Esophagus muscularis mucosa (tissue), 4 donors: Measurements from ENCODE around the gene FLT4. TPM values are rescaled to one million over a fixed set of nuclear protein-coding genes. Genes with fewer than 3 reads are reported as not detected.

Experiments used
- DNase-seq: peaks from one replicate; pipeline ENCODE4 v3.0.0-alpha.2; 2017; ENCODE audit errors: extremely low spot score
- H3K27ac ChIP-seq, 4 donors: fragments of 200-600 bp; sonication (generic); replicated peaks in 1 of 4; 1 replicate in 3 of 4; 2 replicates in 1 of 4; pipeline ENCODE4 v1.5.1; 2016 to 2019; ENCODE audit warnings: mild to moderate bottlenecking in 1 of 4
- H3K27me3 ChIP-seq, 4 donors: fragments of 200-600 bp; sonication (generic); one replicate each; pipeline versions ENCODE4 v1.5.1 to v1.6.0; 2016 to 2019
- H3K36me3 ChIP-seq, 4 donors: fragments of 200-600 bp; sonication (generic); one replicate each; pipeline ENCODE4 v1.5.1; 2016 to 2019
- H3K4me1 ChIP-seq, 4 donors: fragments of 200-600 bp; sonication (generic); one replicate each; pipeline ENCODE4 v1.5.1; 2016 to 2019
- H3K4me3 ChIP-seq, 4 donors: fragments of 200-600 bp; sonication (generic); 1 replicate in 2 of 4; 2 replicates in 2 of 4; pipeline ENCODE4 v1.5.1; 2016 to 2019; ENCODE audit warnings: mild to moderate bottlenecking in 4 of 4, moderate library complexity in 1 of 4
- H3K9me3 ChIP-seq, 4 donors: fragments of 200-600 bp; sonication (generic); 1 replicate in 3 of 4; 2 replicates in 1 of 4; pipeline ENCODE4 v1.5.1; 2016 to 2019
- EP300 ChIP-seq: sonication (generic); formaldehyde crosslinking; IDR thresholded peaks from one replicate; pipeline ENCODE4 v1.6.1; 2017; ENCODE audit warnings: antibody characterized with exemption
- POLR2A ChIP-seq: fragments of 450-650 bp; IDR thresholded peaks from one replicate; pipeline ENCODE4 v1.6.1; 2017; ENCODE audit warnings: antibody characterized with exemption, moderate library complexity, mild to moderate bottlenecking, low read depth
- POLR2AphosphoS5 ChIP-seq, 2 donors: sonication (generic); formaldehyde crosslinking; IDR thresholded peaks; one replicate each; pipeline ENCODE4 v1.6.1; 2017; ENCODE audit warnings: antibody characterized with exemption in 2 of 2
- WGBS: methylation state at CpG from one replicate; pipeline ENCODE4 v1.1.5; 2018; 5-methylcytosine and 5-hydroxymethylcytosine counted together
- intact Hi-C: fragments of 100-400 bp; cut with DNase I; formaldehyde crosslinking; loops from one replicate; pipeline ENCODE4 v1.15.1; 2023
- total RNA-seq, 4 donors: library from RNA; depleted of rRNA; stranded (reverse); fragments of >200 nt; gene quantifications; one replicate each; pipeline versions ENCODE4 v1.1.0 to v1.2.1, GENCODE V29; 2016
- TF ChIP-seq, protein P1 (sequence below), 3 experiments: fragments of 200-600 bp in 2 of 3; fragments of 450-650 bp in 1 of 3; sonication (generic) in 2 of 3; IDR thresholded peaks; one replicate each; pipeline ENCODE4 v1.5.1; 2017 to 2019; ENCODE audit warnings: antibody characterized with exemption in 3 of 3, mild to moderate bottlenecking in 2 of 3, moderate library complexity in 1 of 3

The FLT4 gene
- total RNA-seq, 4 donors from 2014 or later: 10.4 to 15.6 (median 11.8) TPM

DNA sequence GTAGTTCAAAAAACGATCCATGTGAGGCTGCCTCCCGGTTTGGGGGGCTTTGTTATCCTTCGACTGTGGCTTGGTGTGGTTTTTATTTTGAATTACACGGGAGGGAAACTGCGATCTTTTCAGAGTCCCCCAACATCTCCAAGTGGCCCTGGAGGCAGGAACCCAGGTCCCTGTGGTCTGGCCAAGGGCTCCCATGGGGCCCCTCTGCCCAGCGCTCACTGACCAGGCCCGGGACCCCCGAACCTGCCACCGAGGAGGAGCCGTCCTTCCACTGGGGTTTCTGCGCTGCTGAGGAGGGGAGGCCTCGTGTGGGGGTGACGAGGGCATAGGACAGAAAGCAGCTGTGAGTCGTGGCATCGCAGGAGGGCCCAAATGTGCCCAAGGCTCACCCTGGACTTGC, 40.0 kb downstream of the FLT4 start:
- TF ChIP-seq POLR2AphosphoS5 (IDR thresholded peaks at IDR 0.05) (no peak), EP300 (no peak), POLR2A (no peak)
- TF ChIP-seq, protein P1, sequence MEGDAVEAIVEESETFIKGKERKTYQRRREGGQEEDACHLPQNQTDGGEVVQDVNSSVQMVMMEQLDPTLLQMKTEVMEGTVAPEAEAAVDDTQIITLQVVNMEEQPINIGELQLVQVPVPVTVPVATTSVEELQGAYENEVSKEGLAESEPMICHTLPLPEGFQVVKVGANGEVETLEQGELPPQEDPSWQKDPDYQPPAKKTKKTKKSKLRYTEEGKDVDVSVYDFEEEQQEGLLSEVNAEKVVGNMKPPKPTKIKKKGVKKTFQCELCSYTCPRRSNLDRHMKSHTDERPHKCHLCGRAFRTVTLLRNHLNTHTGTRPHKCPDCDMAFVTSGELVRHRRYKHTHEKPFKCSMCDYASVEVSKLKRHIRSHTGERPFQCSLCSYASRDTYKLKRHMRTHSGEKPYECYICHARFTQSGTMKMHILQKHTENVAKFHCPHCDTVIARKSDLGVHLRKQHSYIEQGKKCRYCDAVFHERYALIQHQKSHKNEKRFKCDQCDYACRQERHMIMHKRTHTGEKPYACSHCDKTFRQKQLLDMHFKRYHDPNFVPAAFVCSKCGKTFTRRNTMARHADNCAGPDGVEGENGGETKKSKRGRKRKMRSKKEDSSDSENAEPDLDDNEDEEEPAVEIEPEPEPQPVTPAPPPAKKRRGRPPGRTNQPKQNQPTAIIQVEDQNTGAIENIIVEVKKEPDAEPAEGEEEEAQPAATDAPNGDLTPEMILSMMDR (IDR thresholded peaks at IDR 0.05): no peak
- no peaks in the 10 kb centered on the region for H3K9me3 ChIP-seq
- intact Hi-C loops: no loop called here
- peaks cover 0 to 9% (median 0%) of the 10 kb centered on the region in 4 donors for H3K36me3 ChIP-seq
- H3K4me3 ChIP-seq: no peak overlapping the region
- no peak for DNase-seq
- 89% methylated on average over 13 of the region's 15 CpGs for WGBS
- no peaks in the 10 kb centered on the region for H3K4me1 ChIP-seq
- H3K27me3 ChIP-seq: peaks cover 0 to 16% (median 0%) of the 10 kb centered on the region in 4 donors
- H3K27ac ChIP-seq: no peak overlapping the region

DNA sequence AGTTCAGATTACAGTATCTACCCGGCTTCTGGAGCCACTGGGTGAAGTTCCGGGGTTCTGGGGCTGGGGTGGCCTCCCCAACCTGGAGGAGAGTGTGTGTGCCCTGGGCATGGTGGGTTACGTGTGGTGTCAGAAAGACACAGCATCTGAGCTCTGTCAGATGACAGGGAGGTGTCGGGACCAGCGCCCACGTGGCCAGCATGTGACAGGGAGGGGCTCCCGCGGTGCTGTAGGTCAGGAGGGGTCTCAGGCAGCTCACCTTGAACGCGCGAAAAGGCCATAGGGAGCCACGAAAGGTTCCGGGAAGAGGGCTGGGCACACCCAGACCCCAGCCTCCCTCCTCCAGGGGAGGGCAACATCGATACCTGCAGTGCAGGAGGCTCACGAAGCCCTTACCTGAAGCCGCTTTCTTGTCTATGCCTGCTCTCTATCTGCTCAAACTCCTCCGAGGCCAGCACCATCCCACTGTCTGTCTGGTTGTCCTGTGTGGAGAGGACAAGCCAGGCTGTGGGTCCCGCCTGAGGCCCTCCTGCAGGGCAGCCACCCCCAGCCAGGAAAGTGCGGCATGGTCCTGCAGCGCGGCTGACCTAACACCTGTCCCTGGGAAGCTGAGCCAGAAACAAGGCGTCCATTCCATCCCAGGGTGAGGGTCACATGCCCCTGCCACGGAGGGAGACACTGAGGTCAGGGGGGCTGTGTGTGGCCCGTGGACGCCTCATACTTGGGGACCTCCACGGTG, 40.7 kb downstream of the FLT4 start:
- no peak for TF ChIP-seq POLR2AphosphoS5 (IDR thresholded peaks at IDR 0.05)
- TF ChIP-seq, protein P1 (IDR thresholded peaks at IDR 0.05): no peak
- no peak for TF ChIP-seq EP300
- TF ChIP-seq POLR2A: no peak
- Histone ChIP-seq H3K4me1 (no peaks in the 10 kb centered on the region), H3K27ac (no peak overlapping the region), H3K36me3 (peaks cover 0 to 9% (median 0%) of the 10 kb centered on the region in 4 donors), H3K9me3 (no peaks in the 10 kb centered on the region), H3K27me3 (peaks cover 0 to 16% (median 0%) of the 10 kb centered on the region in 4 donors), H3K4me3 (no peak overlapping the region)
- WGBS: 91% methylated on average over 15 of the region's 26 CpGs
- intact Hi-C loops: no loop called here
- no peak for DNase-seq

DNA sequence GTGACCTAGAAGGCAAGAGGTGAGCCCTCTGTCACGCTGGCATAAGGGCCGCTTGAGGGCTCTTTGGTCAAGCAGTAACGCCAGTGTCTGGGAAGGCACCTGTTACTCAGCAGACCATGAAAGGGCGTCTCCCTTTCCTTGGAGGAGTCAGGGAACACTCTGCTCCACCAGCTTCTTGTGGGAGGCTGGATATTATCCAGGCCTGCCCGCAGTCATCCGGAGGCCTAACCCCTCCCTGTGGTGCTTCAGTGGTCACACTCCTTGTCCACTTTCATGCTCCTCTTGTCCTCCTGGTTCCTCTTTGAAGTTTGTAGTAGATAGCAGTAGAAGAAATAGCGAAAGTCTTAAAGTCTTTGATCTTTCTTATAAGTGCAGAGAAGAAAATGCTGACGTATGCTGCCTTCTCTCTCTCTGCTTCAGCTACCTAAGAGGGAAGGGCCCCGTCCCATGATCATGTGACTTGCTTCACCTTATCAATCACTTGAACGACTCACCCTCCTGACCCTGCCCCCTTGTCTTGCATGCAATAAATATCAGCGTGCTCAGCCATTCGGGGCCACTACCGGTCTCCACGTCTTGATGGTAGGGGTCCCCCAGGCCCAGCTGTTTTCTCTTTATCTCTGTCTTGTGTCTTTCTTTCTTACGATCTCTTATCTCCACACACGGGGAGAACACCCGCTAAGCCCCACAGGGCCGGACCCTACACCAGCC, 41.4 kb downstream of the FLT4 start:
- no peak overlapping the region for H3K27ac ChIP-seq
- WGBS: 73% methylated on average over 18 of the region's 18 CpGs
- no peaks in the 10 kb centered on the region for H3K4me1 ChIP-seq
- peaks cover 0 to 9% (median 0%) of the 10 kb centered on the region in 4 donors for H3K36me3 ChIP-seq
- peaks cover 0 to 16% (median 0%) of the 10 kb centered on the region in 4 donors for H3K27me3 ChIP-seq
- no peak overlapping the region for H3K4me3 ChIP-seq
- H3K9me3 ChIP-seq: no peaks in the 10 kb centered on the region
- no peak for DNase-seq
- intact Hi-C loops: no loop called here
- TF ChIP-seq, protein P1 (IDR thresholded peaks at IDR 0.05): no peak
- TF ChIP-seq POLR2AphosphoS5 (IDR thresholded peaks at IDR 0.05) (no peak), POLR2A (no peak), EP300 (no peak)

DNA sequence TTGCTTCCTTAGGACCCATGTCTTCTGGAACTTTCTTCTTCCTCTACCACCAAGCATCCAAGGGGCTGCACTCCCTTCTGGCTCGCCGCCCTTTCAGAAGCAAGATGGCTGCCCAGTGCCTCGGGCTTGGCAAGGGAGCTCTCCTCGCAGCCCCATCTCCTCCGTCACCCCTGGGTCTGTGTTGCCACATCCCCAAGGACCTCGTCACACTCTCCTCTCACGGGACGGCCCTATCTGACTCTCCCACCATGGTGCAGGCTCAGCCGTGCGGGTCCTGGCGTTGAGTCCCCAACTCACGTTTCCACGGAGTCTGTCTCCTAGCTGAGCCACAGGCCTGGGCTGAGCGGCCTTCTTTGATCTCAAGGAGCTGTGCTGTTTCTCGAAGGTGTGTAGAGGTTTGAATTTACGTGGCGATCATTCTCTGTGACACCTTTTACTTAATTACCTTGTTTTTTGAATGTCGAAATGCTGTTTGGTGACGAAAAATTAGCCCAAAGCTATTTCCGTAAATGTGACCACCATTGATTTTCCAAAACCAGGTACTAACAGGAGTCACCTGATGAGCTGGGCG, 43.1 kb downstream of the FLT4 start:
- no peaks in the 10 kb centered on the region for H3K9me3 ChIP-seq
- no peaks in the 10 kb centered on the region for H3K4me1 ChIP-seq
- H3K36me3 ChIP-seq: peaks cover 0 to 9% (median 0%) of the 10 kb centered on the region in 4 donors
- 85% methylated on average over 21 of the region's 21 CpGs for whole genome bisulfite sequencing
- peaks cover 0 to 16% (median 0%) of the 10 kb centered on the region in 4 donors for H3K27me3 ChIP-seq
- intact Hi-C loops: no loop called here
- H3K27ac ChIP-seq: no peak overlapping the region
- H3K4me3 ChIP-seq: no peak overlapping the region
- no peak for TF ChIP-seq POLR2AphosphoS5 (IDR thresholded peaks at IDR 0.05)
- TF ChIP-seq POLR2A: no peak
- no peak for TF ChIP-seq EP300
- TF ChIP-seq, protein P1 (IDR thresholded peaks at IDR 0.05): no peak
- DNase-seq: no peak
